Astrocyte of the spinal cord (primary cell): ENCODE data around the gene THRB.

Experiments
- DNase-seq: peaks from one replicate; pipeline ENCODE4 v3.0.0; 2011; ENCODE audit warnings: low read depth, low spot score
- H3K4me3 ChIP-seq: 2 replicates; pipeline ENCODE4 v1.5.1; 2011; ENCODE audit warnings: low read depth, mild to moderate bottlenecking, low read length, moderate library complexity
- CTCF ChIP-seq: IDR thresholded peaks from 2 replicates; pipeline ENCODE4 v1.5.1; 2012; ENCODE audit warnings: low read depth, mild to moderate bottlenecking, low read length, inconsistent platforms
- in situ Hi-C: cut with HindIII; loops from 2 replicates; pipeline ENCODE4 v1.10.0; 2017; ENCODE audit warnings: low sequenced_read_pairs

THRB gene

DNA sequence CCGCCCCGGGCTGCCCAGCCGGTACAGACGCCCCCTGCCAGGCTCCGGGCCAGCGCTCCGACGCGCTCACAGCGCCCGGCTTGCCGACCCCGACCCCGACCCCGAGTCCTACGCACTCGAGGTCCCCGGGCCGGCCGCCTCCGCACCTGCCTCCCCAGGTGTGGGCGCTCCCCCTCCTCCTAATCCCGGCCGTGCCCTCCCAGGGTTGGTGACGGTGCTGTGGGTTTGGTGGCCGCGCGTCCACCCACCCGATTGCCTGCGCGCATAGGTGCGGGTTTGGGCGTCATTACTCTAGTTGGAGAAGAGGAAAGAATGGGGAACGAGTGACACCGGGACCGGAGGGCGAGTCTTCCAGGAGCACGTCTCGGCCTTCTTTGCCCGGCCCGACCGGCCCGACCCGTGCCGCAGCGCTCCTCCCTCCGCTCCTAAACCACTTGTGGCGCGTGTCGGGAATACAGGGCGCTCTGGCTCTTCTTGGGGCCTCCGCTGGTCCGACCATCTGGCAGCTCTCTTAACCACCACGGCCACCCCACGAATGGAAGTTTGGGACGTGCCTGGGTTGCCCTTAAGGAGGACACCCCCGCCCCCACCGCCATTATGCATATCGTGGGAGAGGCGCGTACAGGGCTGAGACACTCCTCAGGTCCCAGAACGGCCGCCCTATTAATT lies 810 bp upstream of the THRB start:
- no peak for DNase-seq
- peak overlapping the region; percentile 48 for H3K4me3 ChIP-seq
- no peak for TF ChIP-seq CTCF
- in situ Hi-C loops: no loop called here

DNA sequence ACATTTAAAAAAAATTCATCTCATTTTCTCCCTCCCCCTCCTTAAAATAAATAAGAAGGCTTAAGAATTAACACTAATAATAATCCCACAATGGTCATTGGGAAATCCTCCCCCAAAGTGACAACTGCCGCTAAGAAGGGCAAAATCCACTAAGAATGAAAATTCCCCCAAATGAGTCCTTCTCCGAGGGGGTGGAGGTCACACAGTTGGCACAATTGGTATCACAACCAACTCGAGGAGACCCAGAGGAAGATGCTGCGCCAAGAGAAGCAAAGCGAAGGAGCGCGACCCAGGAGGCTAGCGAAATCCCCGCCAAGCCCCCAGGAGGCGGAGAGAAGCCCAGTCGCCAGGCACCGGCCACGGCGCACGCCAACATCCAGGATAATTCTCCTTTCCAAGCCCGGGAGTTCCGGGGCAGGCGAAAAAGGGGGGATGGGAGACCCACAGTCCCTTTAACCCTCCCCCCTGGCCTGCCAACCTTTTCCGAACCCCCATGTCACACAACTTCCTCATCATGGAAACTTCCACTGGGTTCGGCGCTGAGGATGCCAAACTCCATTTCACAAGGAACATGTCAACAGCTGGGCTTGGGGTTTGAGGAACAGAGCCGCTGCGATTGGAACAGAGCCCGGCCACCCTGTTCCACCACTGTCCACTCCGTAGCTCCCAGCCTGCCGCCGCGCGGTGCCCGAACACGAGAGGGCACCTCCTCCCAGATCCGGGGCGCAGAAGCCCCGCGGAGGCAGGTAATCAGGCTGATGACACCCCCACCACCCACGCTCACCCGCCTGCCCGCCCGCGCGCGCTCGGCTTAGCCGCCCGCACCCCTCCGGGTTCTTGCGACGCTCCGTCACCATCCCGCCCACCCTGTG lies 668 bp downstream of the THRB start:
- no peak for TF ChIP-seq CTCF
- no peak for DNase-seq
- in situ Hi-C loops: no loop called here
- peak overlapping the region; percentile 48 for H3K4me3 ChIP-seq

DNA sequence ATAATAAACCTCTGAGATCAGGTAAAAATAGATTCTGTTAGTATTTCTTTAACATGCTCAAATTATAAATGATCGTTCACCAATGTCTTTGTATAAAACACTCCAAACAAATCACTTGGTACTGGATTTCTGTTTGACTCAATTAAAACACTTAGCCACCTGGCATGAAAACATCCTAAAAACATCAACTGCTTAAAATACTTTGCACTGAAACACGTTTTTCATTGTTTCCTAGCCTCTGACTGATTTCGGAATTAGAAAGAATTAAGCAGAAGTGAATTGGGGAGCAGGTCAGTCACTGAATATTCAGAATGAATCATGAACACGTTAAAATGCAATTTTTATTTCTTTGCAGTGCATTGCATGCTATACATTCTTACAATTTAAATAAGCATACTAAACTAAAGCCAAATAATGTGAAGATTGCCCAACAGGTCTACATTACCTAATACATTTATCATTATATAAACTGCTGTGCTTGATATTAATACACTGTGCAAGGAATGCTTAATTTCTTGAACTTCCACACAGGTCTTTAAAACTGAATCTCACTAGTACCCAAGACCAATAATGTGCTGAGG lies 1.6 kb downstream of the THRB start:
- in situ Hi-C loops: no loop called here
- no peak overlapping the region for H3K4me3 ChIP-seq
- no peak for TF ChIP-seq CTCF
- DNase-seq: no peak

GRCh38 chr3:24490151-24490550 lies 4.5 kb downstream of the THRB start:
- in situ Hi-C loops: no loop called here
- H3K4me3 ChIP-seq: no peak overlapping the region
- no peak for DNase-seq
- TF ChIP-seq CTCF: no peak

DNA sequence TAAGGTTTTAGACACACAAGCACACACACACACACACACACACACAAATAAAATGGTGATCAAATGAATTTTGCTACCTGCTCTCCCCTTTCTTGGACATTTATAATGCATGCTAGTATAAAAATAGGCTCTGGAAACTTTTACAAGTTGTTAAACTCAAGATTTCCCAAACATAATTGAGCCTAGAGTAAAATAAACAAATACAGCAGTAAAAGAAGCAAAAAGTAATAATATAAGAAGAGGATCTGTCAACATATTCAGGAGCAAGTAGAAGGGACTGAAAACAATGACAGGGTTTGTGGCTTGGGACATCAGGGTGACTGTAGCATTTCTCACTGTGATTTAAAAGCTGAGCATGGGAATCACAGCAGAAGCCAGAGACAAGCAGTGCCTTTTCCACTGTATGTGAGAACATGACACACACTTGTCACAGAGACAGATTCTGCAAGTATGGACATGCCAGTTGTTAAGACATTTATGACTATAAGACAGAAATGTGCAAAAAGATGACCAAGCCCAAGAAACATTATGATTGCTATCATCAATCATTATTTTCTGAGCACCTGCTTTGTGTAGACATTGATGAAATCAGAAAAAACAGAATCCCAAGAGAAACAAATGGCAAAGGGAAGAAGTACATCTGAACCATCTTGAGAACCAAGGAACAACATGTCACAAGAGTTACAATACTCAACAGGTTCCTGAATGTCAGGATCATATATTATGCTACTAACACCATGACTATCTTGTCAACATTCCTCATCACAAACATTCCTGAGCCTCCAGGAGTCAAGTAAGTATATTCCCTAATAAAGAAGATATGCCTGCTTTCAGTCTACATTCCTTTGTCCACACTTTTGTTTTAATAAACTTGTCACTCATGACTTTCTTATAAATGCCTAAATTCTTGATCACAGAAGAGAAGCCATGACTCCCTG lies 7.1 kb downstream of the THRB start:
- no peak for TF ChIP-seq CTCF
- H3K4me3 ChIP-seq: no peak overlapping the region
- in situ Hi-C loops: no loop called here
- DNase-seq: no peak

DNA sequence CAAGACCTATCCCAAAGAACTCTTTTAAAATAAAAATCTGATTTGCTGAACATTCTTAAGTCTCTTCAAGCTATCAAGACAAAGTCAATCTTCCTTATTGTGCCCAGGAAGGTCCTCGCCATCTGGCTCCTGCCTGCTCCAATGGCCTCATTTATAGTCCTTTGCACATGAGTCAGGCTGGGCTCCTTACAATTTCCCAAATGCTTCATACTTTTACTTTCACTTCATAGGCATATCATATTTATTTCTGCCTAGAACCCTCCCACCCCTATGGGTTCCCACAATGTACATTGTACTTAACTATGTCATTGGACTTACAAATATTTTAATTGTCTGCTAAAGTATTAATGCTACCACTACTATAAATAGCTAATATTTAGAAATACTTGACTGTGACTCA lies 9.1 kb downstream of the THRB start:
- no peak for DNase-seq
- H3K4me3 ChIP-seq: no peak overlapping the region
- no peak for TF ChIP-seq CTCF
- in situ Hi-C loops: no loop called here
